Naive B cell (primary cell): Measurements from ENCODE around the gene ABLIM3. TPM values are rescaled to one million over a fixed set of nuclear protein-coding genes. Genes with fewer than 3 reads are reported as not detected.
"Not testable (repeated sequence)": the region's sequence is repeated elsewhere in the genome, so short reads cannot be mapped to it uniquely, and the experiment has no call there.

Experiments
- ATAC-seq, 2 donors: fragments of 150-1000 bp; cut with Tn5 transposase; 2 replicates each; pipeline ENCODE4 v1.10.0; 2021; ENCODE audit warnings: low read depth in 2 of 2, mild to moderate bottlenecking in 2 of 2, moderate library complexity in 2 of 2
- DNase-seq: peaks from one replicate; pipeline ENCODE4 v3.0.0; 2022
- H3K27ac Mint-ChIP-seq, 6 donors: one replicate each; pipeline ENCODE4 v1.8.0; 2020 to 2022; ENCODE audit warnings: mild to moderate bottlenecking in 6 of 6, mixed read lengths in 6 of 6, moderate library complexity in 5 of 6, inconsistent platforms in 2 of 6
- H3K27me3 Mint-ChIP-seq, 3 donors: one replicate each; pipeline ENCODE4 v1.8.0; 2021 to 2022; ENCODE audit warnings: mixed read lengths in 3 of 3, mild to moderate bottlenecking in 1 of 3
- H3K36me3 Mint-ChIP-seq, 2 donors: one replicate each; pipeline ENCODE4 v1.8.0; 2020 to 2022; ENCODE audit warnings: mixed read lengths in 2 of 2, inconsistent platforms in 1 of 2, mild to moderate bottlenecking in 1 of 2
- H3K4me1 Mint-ChIP-seq, 3 donors: one replicate each; pipeline ENCODE4 v1.8.0; 2020 to 2022; ENCODE audit warnings: mixed read lengths in 3 of 3, inconsistent platforms in 1 of 3, mild to moderate bottlenecking in 1 of 3, moderate library complexity in 1 of 3
- H3K4me3 Mint-ChIP-seq, 8 donors: one replicate each; pipeline ENCODE4 v1.8.0; 2020 to 2022; ENCODE audit warnings: mild to moderate bottlenecking in 8 of 8, mixed read lengths in 8 of 8, moderate library complexity in 8 of 8, inconsistent platforms in 2 of 8
- H3K9me3 Mint-ChIP-seq, 7 donors: one replicate each; pipeline ENCODE4 v1.8.0; 2020 to 2022; ENCODE audit warnings: mixed read lengths in 7 of 7, mild to moderate bottlenecking in 5 of 7, inconsistent platforms in 2 of 7, moderate library complexity in 1 of 7
- polyA plus RNA-seq, 6 donors: library from polyadenylated mRNA; unstranded; fragments of 300-500 nt; fragmentation: Illumina TruSeq; gene quantifications; one replicate each; pipeline ENCODE4 v1.2.3, GENCODE V29; 2021; ENCODE audit warnings: low read depth in 6 of 6

ABLIM3 gene
- polyA plus RNA-seq, 6 donors from 2014 or later = 0.17 to 0.74 (median 0.21) TPM; not detected in 3

GRCh38 chr5:149172709-149173505 lies 31.6 kb downstream of the ABLIM3 start:
- no peak overlapping the region for H3K27ac Mint-ChIP-seq
- peaks cover 0 to 2% (median 0%) of the 10 kb centered on the region in 7 donors for H3K9me3 Mint-ChIP-seq
- H3K27me3 Mint-ChIP-seq = peaks cover 19 to 32% (median 30%) of the 10 kb centered on the region in 3 donors

GRCh38 chr5:149174847-149175234 lies 33.5 kb downstream of the ABLIM3 start:
- H3K27ac Mint-ChIP-seq = no peak overlapping the region
- peaks cover 23 to 35% (median 31%) of the 10 kb centered on the region in 3 donors for H3K27me3 Mint-ChIP-seq
- no peaks in the 10 kb centered on the region for H3K4me1 Mint-ChIP-seq
- no peak overlapping the region for H3K4me3 Mint-ChIP-seq
- no peaks in the 10 kb centered on the region for H3K36me3 Mint-ChIP-seq
- ATAC-seq = no peak
- H3K9me3 Mint-ChIP-seq = peaks cover 0 to 2% (median 0%) of the 10 kb centered on the region in 7 donors
- DNase-seq = no peak

More at GRCh38 chr5:149172709-149173505, 31.6 kb downstream of the ABLIM3 start:
- DNase-seq (no peak), ATAC-seq (no peak)
- Mint-ChIP-seq H3K4me1 (no peaks in the 10 kb centered on the region), H3K36me3 (no peaks in the 10 kb centered on the region), H3K4me3 (no peak overlapping the region)

- Mint-ChIP-seq H3K36me3 (no peaks in the 10 kb centered on the region), H3K27ac (peak overlapping the region in 1 of 6 donors; percentile 52), H3K27me3 (peaks cover 19 to 35% (median 26%) of the 10 kb centered on the region in 3 donors), H3K9me3 (peaks cover 0 to 2% (median 0%) of the 10 kb centered on the region in 7 donors), H3K4me1 (no peaks in the 10 kb centered on the region), H3K4me3 (no peak overlapping the region)
- DNase-seq = no peak
- ATAC-seq = no peak
Measured at GRCh38 chr5:149175346-149176105, 34.2 kb downstream of the ABLIM3 start.

GRCh38 chr5:149177339-149177843 lies 36.1 kb downstream of the ABLIM3 start:
- Mint-ChIP-seq H3K9me3 (peaks cover 0 to 4% (median 0%) of the 10 kb centered on the region in 7 donors), H3K36me3 (no peaks in the 10 kb centered on the region), H3K4me1 (no peaks in the 10 kb centered on the region), H3K27me3 (peaks cover 27 to 38% (median 29%) of the 10 kb centered on the region in 3 donors), H3K27ac (no peak overlapping the region), H3K4me3 (no peak overlapping the region)
- DNase-seq (no peak), ATAC-seq (no peak)

- H3K4me1 Mint-ChIP-seq = no peaks in the 10 kb centered on the region
- H3K27me3 Mint-ChIP-seq = peaks cover 26 to 32% (median 32%) of the 10 kb centered on the region in 3 donors
- no peaks in the 10 kb centered on the region for H3K36me3 Mint-ChIP-seq
- peaks cover 0 to 2% (median 0%) of the 10 kb centered on the region in 7 donors for H3K9me3 Mint-ChIP-seq
- no peak overlapping the region for H3K27ac Mint-ChIP-seq
- peak overlapping the region in 1 of 8 donors; percentile 68 for H3K4me3 Mint-ChIP-seq
- DNase-seq (no peak), ATAC-seq (no peak)
Measured at GRCh38 chr5:149177911-149178565, 36.7 kb downstream of the ABLIM3 start.

- peaks cover 0 to 2% (median 0%) of the 10 kb centered on the region in 7 donors for H3K9me3 Mint-ChIP-seq
- H3K4me3 Mint-ChIP-seq = no peak overlapping the region
- DNase-seq (no peak), ATAC-seq (no peak)
- H3K4me1 Mint-ChIP-seq = no peaks in the 10 kb centered on the region
- H3K36me3 Mint-ChIP-seq = no peaks in the 10 kb centered on the region
- H3K27me3 Mint-ChIP-seq = peaks cover 34 to 52% (median 50%) of the 10 kb centered on the region in 3 donors
- no peak overlapping the region for H3K27ac Mint-ChIP-seq
Measured at GRCh38 chr5:149181732-149182131, 40.4 kb downstream of the ABLIM3 start.

GRCh38 chr5:149182241-149182640 lies 40.9 kb downstream of the ABLIM3 start:
- DNase-seq (no peak), ATAC-seq (no peak)
- Mint-ChIP-seq H3K27ac (no peak overlapping the region), H3K4me1 (no peaks in the 10 kb centered on the region), H3K4me3 (no peak overlapping the region), H3K9me3 (peaks cover 0 to 2% (median 0%) of the 10 kb centered on the region in 7 donors), H3K36me3 (no peaks in the 10 kb centered on the region), H3K27me3 (peaks cover 35 to 56% (median 53%) of the 10 kb centered on the region in 3 donors)

GRCh38 chr5:149185067-149185466 lies 43.8 kb downstream of the ABLIM3 start:
- H3K27ac Mint-ChIP-seq = no peak overlapping the region
- ATAC-seq = no peak
- peaks cover 38 to 59% (median 53%) of the 10 kb centered on the region in 3 donors for H3K27me3 Mint-ChIP-seq
- H3K9me3 Mint-ChIP-seq = peaks cover 0 to 2% (median 0%) of the 10 kb centered on the region in 7 donors
- DNase-seq = no peak
- H3K4me1 Mint-ChIP-seq = no peaks in the 10 kb centered on the region
- no peaks in the 10 kb centered on the region for H3K36me3 Mint-ChIP-seq
- H3K4me3 Mint-ChIP-seq = no peak overlapping the region

- H3K9me3 Mint-ChIP-seq = peaks cover 0 to 2% (median 0%) of the 10 kb centered on the region in 7 donors
- no peaks in the 10 kb centered on the region for H3K4me1 Mint-ChIP-seq
- ATAC-seq (no peak), DNase-seq (no peak)
- H3K27ac Mint-ChIP-seq = no peak overlapping the region
- no peaks in the 10 kb centered on the region for H3K36me3 Mint-ChIP-seq
- peaks cover 31 to 51% (median 47%) of the 10 kb centered on the region in 3 donors for H3K27me3 Mint-ChIP-seq
- no peak overlapping the region for H3K4me3 Mint-ChIP-seq
Measured at GRCh38 chr5:149186506-149186905, 45.2 kb downstream of the ABLIM3 start.

- peaks cover 31 to 51% (median 38%) of the 10 kb centered on the region in 3 donors for H3K27me3 Mint-ChIP-seq
- not testable (repeated sequence) for H3K9me3 Mint-ChIP-seq, ATAC-seq, H3K36me3 Mint-ChIP-seq, H3K27ac Mint-ChIP-seq, DNase-seq, H3K4me3 Mint-ChIP-seq, H3K4me1 Mint-ChIP-seq
Measured at GRCh38 chr5:149187617-149188016, 46.3 kb downstream of the ABLIM3 start.

GRCh38 chr5:149188383-149188782 lies 47.1 kb downstream of the ABLIM3 start:
- DNase-seq = no peak
- no peaks in the 10 kb centered on the region for H3K36me3 Mint-ChIP-seq
- ATAC-seq = no peak
- H3K27ac Mint-ChIP-seq = no peak overlapping the region
- H3K9me3 Mint-ChIP-seq = peaks cover 0 to 2% (median 0%) of the 10 kb centered on the region in 7 donors
- no peaks in the 10 kb centered on the region for H3K4me1 Mint-ChIP-seq
- no peak overlapping the region for H3K4me3 Mint-ChIP-seq
- peaks cover 31 to 43% (median 31%) of the 10 kb centered on the region in 3 donors for H3K27me3 Mint-ChIP-seq

- H3K27me3 Mint-ChIP-seq = peaks cover 0 to under 1% (median 0%) of the 10 kb centered on the region in 3 donors
- no peak overlapping the region for H3K27ac Mint-ChIP-seq
- ATAC-seq (no peak), DNase-seq (no peak)
- H3K9me3 Mint-ChIP-seq = no peaks in the 10 kb centered on the region
- H3K36me3 Mint-ChIP-seq = no peaks in the 10 kb centered on the region
- no peak overlapping the region for H3K4me3 Mint-ChIP-seq
- no peaks in the 10 kb centered on the region for H3K4me1 Mint-ChIP-seq
Measured at GRCh38 chr5:149195337-149195887, 54.1 kb downstream of the ABLIM3 start.

- no peak for ATAC-seq
- H3K27ac Mint-ChIP-seq = no peak overlapping the region
- no peaks in the 10 kb centered on the region for H3K27me3 Mint-ChIP-seq
- no peak overlapping the region for H3K4me3 Mint-ChIP-seq
- no peaks in the 10 kb centered on the region for H3K4me1 Mint-ChIP-seq
- no peaks in the 10 kb centered on the region for H3K9me3 Mint-ChIP-seq
- no peak for DNase-seq
- H3K36me3 Mint-ChIP-seq = no peaks in the 10 kb centered on the region
Measured at GRCh38 chr5:149195962-149196361, 54.7 kb downstream of the ABLIM3 start.
